ENCODE data around the gene C2CD3.

Gene C2CD3

GRCh38 chr11:74170694-74171629, at the start of gene C2CD3, which contains the start of gene PPME1:
C2CD3 (minus strand) TSS chr11:74171002; CDS start chr11:74170792, 210 bp downstream.
PPME1 (plus strand) TSS chr11:74171289; CDS start chr11:74171422, 133 bp downstream.
- peak; percentile 63 to 100 (median 98) for DNase-seq

GRCh38 chr11:74220376-74220775, 49.6 kb upstream of the C2CD3 start:
- no peak for DNase-seq

- no peak for DNase-seq
These were observed 41.7 kb upstream of the C2CD3 start for GRCh38 chr11:74212533-74212932.

GRCh38 chr11:74208507-74208906, 37.7 kb upstream of the C2CD3 start:
- DNase-seq = no peak

- no peak for DNase-seq
These were observed 35.9 kb upstream of the C2CD3 start for GRCh38 chr11:74206746-74207145.

- no peak for DNase-seq
These were observed 34.4 kb upstream of the C2CD3 start for GRCh38 chr11:74205181-74205580.

- no peak for DNase-seq
These were observed 33.9 kb upstream of the C2CD3 start for GRCh38 chr11:74204701-74205100.

GRCh38 chr11:74203966-74204365, 33.2 kb upstream of the C2CD3 start:
- no peak for DNase-seq

GRCh38 chr11:74196781-74197486, 26.1 kb upstream of the C2CD3 start:
- DNase-seq = no peak

GRCh38 chr11:74195828-74196227, 25.0 kb upstream of the C2CD3 start:
- no peak for DNase-seq

GRCh38 chr11:74185695-74186094, 14.9 kb upstream of the C2CD3 start:
- DNase-seq = no peak

GRCh38 chr11:74185285-74185684, 14.5 kb upstream of the C2CD3 start:
- DNase-seq = no peak

GRCh38 chr11:74182635-74183034, 11.8 kb upstream of the C2CD3 start:
- no peak for DNase-seq

GRCh38 chr11:74179234-74180052, 8.6 kb upstream of the C2CD3 start:
- peak in 1 of 51 donors; percentile 1 for DNase-seq

- no peak for DNase-seq
These were observed 5.1 kb upstream of the C2CD3 start for GRCh38 chr11:74175920-74176319.

- no peak for DNase-seq
These were observed 1.2 kb upstream of the C2CD3 start for GRCh38 chr11:74171997-74172396.

GRCh38 chr11:74171630-74171968, 797 bp upstream of the C2CD3 start:
- DNase-seq = no peak

- DNase-seq = no peak
These were observed 904 bp downstream of the C2CD3 start for GRCh38 chr11:74169738-74170458.

GRCh38 chr11:74168838-74169237, 2.0 kb downstream of the C2CD3 start:
- no peak for DNase-seq

- DNase-seq = no peak
These were observed 7.9 kb downstream of the C2CD3 start for GRCh38 chr11:74162681-74163467.

All from hypothalamus (tissue), 51 donors.